ENCODE data around the gene CNTN2. TPM values are rescaled to one million over a fixed set of nuclear protein-coding genes. Genes with fewer than 3 reads are reported as not detected.

CNTN2 gene
- total RNA-seq, 2 donors from 2014 or later: 0.13 TPM; not detected in 1

DNA sequence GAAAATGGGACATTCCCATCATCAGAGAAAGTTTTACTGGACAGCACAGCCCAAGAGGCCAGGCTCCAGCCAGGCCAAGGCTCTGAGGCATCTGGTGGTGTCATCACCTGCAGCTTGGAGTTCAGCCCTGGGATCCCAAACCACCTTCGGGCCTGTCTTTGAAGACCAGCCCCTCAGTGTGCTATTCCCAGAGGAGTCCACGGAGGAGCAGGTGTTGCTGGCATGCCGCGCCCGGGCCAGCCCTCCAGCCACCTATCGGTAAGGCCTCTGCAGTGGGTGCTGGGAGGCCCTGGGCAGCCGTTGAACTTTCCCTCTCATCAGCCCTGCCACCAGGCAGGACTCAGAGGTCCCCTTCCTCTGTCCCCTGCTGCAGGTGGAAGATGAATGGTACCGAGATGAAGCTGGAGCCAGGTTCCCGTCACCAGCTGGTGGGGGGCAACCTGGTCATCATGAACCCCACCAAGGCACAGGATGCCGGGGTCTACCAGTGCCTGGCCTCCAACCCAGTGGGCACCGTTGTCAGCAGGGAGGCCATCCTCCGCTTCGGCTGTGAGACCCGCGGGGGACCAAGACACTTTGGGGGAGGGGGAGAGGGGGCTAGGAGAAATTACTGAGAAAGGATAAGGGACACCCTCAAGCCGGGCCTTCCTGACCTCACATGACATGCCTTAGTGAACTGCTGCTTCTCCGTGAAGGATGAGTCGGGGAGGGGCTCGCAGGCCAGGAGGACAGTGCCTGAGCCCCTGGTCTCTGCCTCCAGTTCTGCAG is 15.0 kb downstream of the CNTN2 start:
- WGBS, 2 experiments (ENCODE audit: insufficient coverage in 1 of 2, insufficient read length in 1 of 2): 91 to 92% methylated on average over 13 to 19 of the region's 19 CpGs
- Mint-ChIP-seq H3K36me3 (ENCODE audit: low read depth) (no peaks in the 10 kb centered on the region), H3K27me3 (ENCODE audit: insufficient read depth) (peaks cover 16% of the 10 kb centered on the region)

DNA sequence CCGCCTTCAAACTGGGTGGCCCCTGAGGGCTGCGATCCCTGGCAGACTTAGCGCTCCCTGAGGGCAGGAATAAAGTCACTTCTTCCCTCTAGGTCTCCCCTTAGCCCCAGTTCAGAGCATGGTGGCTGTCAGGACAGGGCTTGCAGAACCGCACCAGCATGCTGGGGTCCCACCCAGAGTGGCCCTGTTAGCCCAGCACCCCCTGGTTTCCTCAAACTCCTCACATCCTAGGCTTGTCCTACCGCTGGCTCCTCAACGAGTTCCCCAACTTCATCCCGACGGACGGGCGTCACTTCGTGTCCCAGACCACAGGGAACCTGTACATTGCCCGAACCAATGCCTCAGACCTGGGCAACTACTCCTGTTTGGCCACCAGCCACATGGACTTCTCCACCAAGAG is 15.8 kb downstream of the CNTN2 start:
- WGBS, 2 experiments (ENCODE audit: insufficient coverage in 1 of 2, insufficient read length in 1 of 2): 93 to 95% methylated on average over 12 of the region's 12 CpGs
- no peak overlapping the region for H3K27ac Mint-ChIP-seq

More for the DNA sequence above, 15.0 kb downstream of the CNTN2 start:
- no peak overlapping the region for H3K4me3 ChIP-seq (ENCODE audit: low read length)
- no peaks in the 10 kb centered on the region for H3K27me3 ChIP-seq (ENCODE audit: control insufficient read depth, insufficient read depth, low read length, poor library complexity, severe bottlenecking)
- no peaks in the 10 kb centered on the region for H3K9me3 Mint-ChIP-seq
- H3K9me3 ChIP-seq (ENCODE audit: control insufficient read depth, low read length): no peaks in the 10 kb centered on the region
- no peak for DNase-seq
- H3K4me1 Mint-ChIP-seq: no peaks in the 10 kb centered on the region
- no peaks in the 10 kb centered on the region for H3K36me3 ChIP-seq (ENCODE audit: control insufficient read depth, insufficient read depth, low read length)
- no peak overlapping the region for H3K4me3 Mint-ChIP-seq
- H3K27ac Mint-ChIP-seq: no peak overlapping the region
- no peaks in the 10 kb centered on the region for H3K4me1 ChIP-seq (ENCODE audit: control insufficient read depth, insufficient read depth, low read length)
- TF ChIP-seq, protein P1, sequence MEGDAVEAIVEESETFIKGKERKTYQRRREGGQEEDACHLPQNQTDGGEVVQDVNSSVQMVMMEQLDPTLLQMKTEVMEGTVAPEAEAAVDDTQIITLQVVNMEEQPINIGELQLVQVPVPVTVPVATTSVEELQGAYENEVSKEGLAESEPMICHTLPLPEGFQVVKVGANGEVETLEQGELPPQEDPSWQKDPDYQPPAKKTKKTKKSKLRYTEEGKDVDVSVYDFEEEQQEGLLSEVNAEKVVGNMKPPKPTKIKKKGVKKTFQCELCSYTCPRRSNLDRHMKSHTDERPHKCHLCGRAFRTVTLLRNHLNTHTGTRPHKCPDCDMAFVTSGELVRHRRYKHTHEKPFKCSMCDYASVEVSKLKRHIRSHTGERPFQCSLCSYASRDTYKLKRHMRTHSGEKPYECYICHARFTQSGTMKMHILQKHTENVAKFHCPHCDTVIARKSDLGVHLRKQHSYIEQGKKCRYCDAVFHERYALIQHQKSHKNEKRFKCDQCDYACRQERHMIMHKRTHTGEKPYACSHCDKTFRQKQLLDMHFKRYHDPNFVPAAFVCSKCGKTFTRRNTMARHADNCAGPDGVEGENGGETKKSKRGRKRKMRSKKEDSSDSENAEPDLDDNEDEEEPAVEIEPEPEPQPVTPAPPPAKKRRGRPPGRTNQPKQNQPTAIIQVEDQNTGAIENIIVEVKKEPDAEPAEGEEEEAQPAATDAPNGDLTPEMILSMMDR (conservative IDR thresholded peaks at IDR 0.05): no peak
- H3K9ac ChIP-seq (ENCODE audit: extremely low read depth, low read length, poor library complexity, severe bottlenecking): no peak overlapping the region
- no peak overlapping the region for H3K27ac ChIP-seq (ENCODE audit: low read depth, low read length)

DNA sequence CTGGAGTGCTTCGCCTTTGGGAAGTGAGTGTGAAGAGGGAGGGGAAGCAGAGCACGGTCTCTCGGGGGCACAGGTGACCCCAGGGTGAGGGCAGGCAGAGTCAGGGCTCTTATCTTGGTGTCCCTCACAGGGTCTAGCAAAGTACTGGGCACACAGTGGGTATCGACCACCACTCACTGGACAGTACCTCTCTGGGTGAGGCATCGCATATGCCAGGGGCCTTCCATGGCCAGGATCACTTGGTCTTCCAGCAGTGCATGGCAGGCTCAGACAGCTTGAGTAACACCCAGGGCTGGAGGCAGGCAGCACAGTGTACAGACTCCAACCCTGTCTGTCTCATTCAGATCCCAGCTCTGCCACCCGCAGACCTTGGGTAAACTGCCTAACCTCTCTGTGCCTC is 16.6 kb downstream of the CNTN2 start:
- Histone ChIP-seq H3K4me3 (ENCODE audit: low read length) (no peak overlapping the region), H3K9ac (ENCODE audit: extremely low read depth, low read length, poor library complexity, severe bottlenecking) (no peak overlapping the region), H3K4me1 (ENCODE audit: control insufficient read depth, insufficient read depth, low read length) (no peaks in the 10 kb centered on the region), H3K27me3 (ENCODE audit: control insufficient read depth, insufficient read depth, low read length, poor library complexity, severe bottlenecking) (no peaks in the 10 kb centered on the region), H3K36me3 (ENCODE audit: control insufficient read depth, insufficient read depth, low read length) (no peaks in the 10 kb centered on the region), H3K27ac (ENCODE audit: low read depth, low read length) (no peak overlapping the region), H3K9me3 (ENCODE audit: control insufficient read depth, low read length) (no peaks in the 10 kb centered on the region)
- DNase-seq: no peak
- 90 to 100% methylated on average over 2 to 6 of the region's 6 CpGs for WGBS, 2 experiments (ENCODE audit: insufficient coverage in 1 of 2, insufficient read length in 1 of 2)
- TF ChIP-seq, protein P1 (conservative IDR thresholded peaks at IDR 0.05): no peak
- Mint-ChIP-seq H3K36me3 (ENCODE audit: low read depth) (no peaks in the 10 kb centered on the region), H3K4me3 (no peak overlapping the region), H3K9me3 (no peaks in the 10 kb centered on the region), H3K4me1 (no peaks in the 10 kb centered on the region), H3K27ac (no peak overlapping the region), H3K27me3 (ENCODE audit: insufficient read depth) (peaks cover 16% of the 10 kb centered on the region)

More for the DNA sequence above, 15.8 kb downstream of the CNTN2 start:
- TF ChIP-seq, protein P1 (conservative IDR thresholded peaks at IDR 0.05): no peak
- Mint-ChIP-seq H3K4me1 (no peaks in the 10 kb centered on the region), H3K9me3 (no peaks in the 10 kb centered on the region), H3K36me3 (ENCODE audit: low read depth) (no peaks in the 10 kb centered on the region), H3K27me3 (ENCODE audit: insufficient read depth) (peaks cover 16% of the 10 kb centered on the region), H3K4me3 (no peak overlapping the region)
- Histone ChIP-seq H3K27ac (ENCODE audit: low read depth, low read length) (no peak overlapping the region), H3K9ac (ENCODE audit: extremely low read depth, low read length, poor library complexity, severe bottlenecking) (no peak overlapping the region), H3K27me3 (ENCODE audit: control insufficient read depth, insufficient read depth, low read length, poor library complexity, severe bottlenecking) (no peaks in the 10 kb centered on the region), H3K36me3 (ENCODE audit: control insufficient read depth, insufficient read depth, low read length) (no peaks in the 10 kb centered on the region), H3K9me3 (ENCODE audit: control insufficient read depth, low read length) (no peaks in the 10 kb centered on the region), H3K4me1 (ENCODE audit: control insufficient read depth, insufficient read depth, low read length) (no peaks in the 10 kb centered on the region), H3K4me3 (ENCODE audit: low read length) (no peak overlapping the region)
- DNase-seq: no peak

All from endodermal cell (in vitro differentiated cells).